GM21717 (cell line): Measurements from ENCODE around the gene DDX41.

ENCODE experiments used
- ATAC-seq: cut with Tn5 transposase; IDR thresholded peaks from one replicate; pipeline ENCODE4 v1.9.1; 2021; ENCODE audit warnings: mild to moderate bottlenecking, moderate library complexity; ENCODE audit not compliant: unreplicated experiment

The DDX41 gene

DNA sequence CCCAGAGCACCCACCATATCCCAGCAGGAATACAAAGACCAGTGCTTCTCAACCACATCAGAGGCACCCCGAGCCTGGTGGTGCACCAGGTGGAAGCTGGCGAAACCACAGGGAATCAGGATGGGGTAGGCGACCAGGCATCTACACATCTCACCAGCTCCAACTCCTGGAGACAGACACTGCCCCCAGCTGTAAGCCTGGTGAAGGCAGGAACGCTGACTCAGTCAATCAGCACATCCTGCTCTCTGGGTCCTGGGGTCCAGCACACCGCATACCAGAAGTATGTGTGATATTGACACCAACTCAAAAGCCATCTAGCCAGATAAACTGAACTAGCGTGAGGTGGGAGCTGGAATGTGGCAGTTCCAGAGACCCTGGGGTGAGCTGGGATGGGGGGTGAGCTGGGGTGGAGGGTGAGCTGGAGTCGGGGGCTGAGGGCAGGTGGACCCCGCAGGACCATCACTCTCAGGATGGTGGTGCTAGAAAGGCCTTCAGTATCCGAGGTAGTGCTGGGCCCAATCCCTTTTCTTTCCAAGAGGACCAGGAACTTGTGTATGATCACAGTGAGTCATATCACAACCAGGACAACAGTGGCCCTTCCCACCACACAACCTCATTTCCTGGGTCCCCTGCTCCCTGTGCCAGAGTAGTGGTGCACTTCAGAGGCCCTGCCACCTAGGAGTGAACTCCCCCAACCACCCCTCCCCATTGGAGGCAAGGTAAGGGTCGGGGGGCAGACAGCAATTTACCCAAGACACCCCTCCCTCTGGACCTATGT is 45.8 kb downstream of the DDX41 start:
- no peak for ATAC-seq

DNA sequence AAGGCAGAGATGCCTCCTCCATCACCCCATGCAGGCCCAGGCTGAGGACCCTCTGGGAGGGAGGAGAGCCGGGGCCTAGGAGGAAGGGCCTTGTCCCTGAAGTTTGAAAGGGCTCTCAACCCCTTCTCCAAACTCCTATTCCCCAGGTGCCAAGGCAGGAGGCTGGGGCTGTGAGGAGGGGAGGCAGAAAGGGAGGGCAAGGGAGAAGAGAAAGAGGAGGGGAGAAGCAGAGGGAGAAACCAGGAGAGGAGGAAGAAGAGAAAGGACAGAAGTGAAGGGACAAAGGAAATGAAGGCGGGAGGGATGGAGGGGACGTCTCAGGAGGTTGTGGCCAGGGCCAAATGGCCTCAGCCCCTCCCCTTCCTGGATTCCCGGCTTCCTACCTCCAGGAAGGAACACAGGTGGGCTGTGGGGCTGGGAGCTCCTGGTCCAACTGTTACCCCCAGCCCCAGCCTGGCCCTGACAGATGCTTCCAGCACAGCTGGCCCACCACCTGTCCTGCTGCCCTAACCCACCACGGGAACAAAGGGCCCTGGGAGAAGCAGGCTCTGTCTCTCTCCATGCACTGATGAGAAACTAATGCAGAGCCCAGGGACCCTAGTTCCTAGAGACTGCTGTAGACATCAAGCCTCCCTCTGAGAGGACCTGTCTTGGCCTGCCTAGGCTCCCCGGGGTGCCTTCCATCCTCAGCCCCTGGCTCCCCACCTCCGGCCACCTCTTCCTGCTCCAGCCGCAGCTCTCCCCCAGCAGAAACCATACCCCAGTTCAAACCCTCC is 46.8 kb downstream of the DDX41 start:
- no peak for ATAC-seq

DNA sequence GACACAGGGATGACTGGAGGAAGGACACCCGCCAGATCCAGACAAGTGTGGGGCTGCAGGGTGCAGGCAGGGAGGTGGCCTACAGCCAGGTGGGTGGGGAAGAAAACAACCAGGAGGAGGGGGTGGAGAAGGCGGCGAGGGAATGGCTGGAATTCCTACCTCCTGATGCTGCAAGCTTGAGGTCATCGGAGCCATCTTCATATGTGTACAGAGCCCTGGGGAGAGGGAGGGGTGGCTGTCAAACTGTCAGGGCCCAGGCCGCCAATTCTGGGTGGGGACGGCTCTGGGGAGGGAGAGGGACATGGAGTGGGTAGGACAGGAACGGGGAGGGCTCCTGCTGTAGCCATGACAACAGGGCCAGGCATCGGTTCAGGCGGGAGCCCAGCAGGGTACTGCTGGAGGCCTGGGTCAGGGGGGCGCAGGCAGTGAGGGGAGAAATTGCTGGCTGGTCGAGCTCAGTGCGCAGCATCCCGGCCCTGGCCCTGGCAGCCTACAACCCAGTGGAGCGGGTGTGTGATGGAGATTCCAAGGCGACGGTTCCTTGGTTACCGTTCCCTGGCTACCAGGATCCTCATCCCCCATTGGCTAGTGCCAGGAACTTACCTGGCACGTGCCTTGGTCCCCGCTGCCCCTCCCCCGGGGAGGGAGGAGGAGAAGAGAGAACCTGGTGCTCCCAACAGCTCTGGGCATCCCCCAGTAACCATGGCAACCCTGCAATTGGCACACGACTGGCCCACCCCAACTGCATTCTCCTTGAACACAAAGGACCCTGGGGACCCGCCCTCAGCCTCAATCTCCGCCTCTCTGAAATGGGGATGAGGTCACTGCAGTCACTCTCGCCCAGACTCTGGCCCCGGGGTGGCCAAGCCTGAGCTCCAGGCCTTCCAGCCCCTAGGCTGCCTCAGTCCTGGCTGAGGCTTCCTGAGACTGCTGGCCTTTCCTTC is 47.8 kb downstream of the DDX41 start:
- ATAC-seq: no peak

DNA sequence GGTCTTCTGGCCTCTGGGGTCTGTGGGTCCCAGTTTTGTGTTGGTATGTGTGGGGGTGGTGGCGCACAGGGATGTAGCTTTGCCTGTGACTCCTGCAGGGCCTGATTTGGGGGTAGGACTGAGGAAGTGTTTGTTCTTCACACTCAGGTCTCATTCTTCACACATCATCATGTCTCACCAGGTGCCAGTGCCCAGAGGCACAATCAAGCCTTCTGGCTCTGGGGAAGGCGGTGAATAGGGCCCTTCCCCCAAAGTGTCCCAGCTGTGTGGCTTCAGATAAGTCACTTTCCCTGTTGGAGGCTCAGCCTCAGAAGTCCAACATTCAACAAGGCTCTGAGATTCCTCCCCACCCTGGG is 48.5 kb downstream of the DDX41 start:
- no peak for ATAC-seq

DNA sequence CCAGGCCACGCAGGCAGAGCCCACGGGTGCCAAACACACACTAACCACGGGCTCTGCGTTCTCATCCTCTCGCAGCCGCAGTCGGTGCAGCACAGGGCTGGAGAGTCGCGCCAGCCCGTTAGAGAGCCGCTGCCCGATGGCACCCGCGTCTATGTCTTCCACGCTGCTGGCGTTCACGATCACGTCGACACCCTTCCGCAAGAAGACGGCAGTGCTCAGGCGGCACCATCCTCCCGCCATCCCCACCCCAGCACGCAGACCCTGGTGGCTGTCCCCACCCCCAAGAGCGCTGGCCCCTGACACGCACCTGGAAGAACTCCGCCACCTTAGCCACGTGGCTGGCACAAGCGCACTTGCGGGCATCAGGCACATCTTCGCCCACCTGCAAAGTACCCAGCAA is 49.3 kb downstream of the DDX41 start:
- ATAC-seq: no peak

DNA sequence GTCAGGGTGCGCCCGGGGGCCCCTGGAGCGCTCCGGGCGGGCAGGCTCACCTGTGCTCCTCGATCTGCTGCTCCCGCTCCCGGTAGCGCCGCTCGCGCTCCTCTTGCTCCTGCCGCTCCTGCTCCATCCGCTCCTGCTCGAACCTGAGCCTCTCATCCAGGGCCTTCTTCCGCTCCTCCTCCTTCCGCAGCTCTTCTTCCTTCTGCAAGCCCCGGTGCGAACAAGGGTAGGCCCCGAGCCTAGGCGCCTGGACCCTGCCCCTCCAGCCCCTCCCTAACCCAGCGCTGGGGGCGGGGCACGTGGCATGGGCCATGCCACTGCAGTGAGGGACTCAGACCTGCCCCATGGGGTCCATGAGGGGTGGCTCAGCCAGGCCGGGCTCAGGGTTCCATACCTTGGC is 49.9 kb downstream of the DDX41 start:
- ATAC-seq: no peak

DNA sequence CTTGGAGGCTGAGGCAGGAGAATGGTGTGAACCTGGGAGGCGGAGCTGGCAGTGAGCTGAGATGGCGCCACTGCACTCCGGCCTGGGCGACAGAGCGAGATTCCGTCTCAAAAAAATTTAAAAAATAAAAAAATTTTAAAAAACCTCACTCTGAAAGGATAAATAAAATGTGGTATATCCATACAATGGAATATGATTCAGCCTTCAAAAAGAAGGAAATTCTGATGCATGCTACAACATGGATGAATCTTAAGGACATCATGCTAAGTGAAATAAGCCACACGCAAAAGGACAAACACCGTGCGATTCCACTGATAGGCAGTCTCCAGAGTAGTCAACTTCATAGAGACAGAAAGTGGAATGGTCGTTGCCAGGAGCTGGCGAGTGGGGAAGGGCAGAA is 51.7 kb downstream of the DDX41 start:
- ATAC-seq: no peak

DNA sequence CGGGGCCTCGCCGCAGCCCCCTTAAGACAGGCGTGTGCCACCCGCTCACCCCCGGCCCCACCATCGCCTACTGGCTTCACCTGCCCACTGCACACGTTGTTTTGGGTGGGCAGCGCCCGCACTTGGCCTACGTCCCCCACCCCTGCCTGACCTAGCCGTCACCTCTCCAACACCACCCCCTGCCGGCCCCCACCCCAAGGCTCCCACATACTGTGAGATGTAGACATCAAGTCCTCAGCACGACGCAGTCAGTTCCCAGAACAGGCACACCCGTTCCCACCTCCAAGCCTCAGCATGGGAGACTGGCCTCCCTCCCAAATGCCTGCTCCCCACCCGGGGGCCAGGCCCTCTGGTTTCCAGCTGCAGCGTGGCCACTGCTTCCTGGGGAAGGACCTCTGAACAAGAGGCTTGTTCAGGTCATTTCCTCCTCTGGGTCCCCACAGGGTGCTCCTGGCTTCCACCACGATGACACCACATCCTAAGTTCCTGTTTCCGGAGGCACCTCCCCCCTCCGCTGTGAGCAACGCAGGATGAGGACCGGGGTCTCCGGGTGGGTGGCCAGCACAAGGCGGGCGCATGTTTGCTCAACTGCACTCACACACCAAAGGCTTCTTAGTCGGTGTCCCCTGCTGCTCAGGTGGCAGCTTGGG is 54.6 kb downstream of the DDX41 start:
- no peak for ATAC-seq
